ENCODE results near the gene TSPAN32.

Gene TSPAN32

DNA sequence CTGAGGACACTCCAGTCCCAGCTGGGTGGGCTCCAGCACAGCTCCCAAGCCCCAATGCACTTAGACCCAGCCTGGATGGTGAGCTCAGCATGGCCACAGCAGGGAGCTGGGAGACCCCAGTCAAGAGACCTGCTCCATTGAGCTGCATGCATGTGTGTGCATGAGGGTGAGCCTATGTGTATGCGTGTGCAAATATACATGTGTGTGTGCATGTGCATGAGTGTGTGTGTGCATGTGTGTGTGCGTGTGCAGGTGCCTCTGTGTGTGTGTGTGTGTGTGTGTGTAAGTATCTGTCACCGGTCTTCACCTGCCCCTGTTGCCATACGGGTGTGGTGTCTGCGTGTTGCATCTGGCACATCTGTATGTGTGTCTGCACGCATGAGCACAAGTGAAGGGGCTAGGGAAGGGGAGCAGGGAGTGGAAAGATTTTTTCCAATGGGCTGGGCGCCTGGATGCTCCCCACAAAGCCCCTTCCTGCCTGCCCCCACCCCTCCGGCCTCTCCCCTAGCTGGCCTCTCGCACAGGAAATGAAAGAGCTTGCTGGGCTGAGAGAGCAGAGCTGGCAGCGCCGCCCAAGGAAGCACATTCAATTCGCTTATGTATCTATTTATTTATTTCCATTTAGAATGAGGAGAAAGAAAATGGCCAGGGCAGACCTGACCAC lies 4.1 kb downstream of the TSPAN32 start:
- DNase-seq: no peak

GRCh38 chr11:2306452-2306823 lies 4.6 kb downstream of the TSPAN32 start:
- no peak for DNase-seq

GRCh38 chr11:2306877-2307500 lies 5.2 kb downstream of the TSPAN32 start:
- DNase-seq: no peak

- no peak for DNase-seq
Measured at GRCh38 chr11:2307501-2308331, 5.9 kb downstream of the TSPAN32 start.

DNA sequence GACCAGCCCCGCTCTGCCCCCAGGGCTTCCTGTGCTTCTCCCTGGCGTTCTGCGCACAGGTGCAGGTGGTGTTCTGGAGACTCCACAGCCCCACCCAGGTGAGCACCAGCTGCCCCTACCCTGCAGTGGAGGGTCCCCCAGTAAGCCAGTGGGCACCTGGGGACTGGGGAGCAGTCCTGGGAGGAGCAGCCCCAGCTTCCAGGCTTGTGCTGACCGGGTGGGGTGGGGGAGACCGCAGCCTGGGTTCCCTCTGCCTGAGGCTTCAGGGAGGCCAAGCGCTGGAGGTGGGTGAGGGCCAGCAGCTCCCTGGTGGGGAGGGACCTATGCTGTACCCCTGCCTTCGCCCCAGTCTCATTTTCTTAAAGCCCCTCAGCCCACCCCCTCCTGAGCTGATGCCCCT lies 6.9 kb downstream of the TSPAN32 start:
- DNase-seq: no peak

DNA sequence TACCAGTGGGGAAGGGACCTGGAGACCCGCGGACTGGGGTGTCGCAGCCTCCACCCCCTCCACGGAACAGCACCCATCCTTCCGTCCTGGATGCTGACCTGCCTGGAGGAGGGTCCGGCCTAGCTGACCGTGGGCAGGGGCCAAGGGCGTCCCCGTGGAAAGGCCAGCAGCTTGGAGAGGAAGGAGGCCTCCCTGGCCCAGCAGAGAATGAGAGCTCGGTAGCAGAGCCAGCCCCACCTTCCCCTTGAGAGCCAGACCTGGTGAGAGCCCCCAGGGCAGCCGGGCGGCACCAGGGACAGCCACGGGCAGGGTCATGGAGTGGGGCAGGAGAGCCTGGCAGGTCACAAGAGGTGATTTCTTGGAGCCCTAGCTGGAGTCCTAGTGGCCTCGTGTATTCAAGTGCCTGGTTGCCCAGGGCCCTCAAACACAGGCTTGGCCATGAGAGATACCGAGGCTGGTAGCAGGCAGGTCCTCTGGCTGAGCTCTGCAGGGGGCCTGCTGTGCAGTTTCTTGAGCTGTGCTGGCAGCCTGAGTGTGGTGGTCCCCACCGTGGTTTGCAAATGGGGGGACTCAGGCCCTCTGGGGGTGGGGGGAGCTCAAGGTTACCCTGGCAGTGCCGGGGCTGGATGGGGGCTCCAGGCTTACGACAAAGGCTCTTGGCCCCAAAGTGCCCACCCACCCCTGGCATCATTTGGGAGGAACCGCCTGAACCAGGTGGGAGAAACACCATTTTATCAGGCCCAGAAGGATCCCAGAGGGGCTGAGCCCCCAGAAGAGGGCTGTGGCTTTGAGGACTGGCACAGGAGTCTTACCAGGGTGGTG lies 7.6 kb downstream of the TSPAN32 start:
- DNase-seq: no peak

- no peak for DNase-seq
Measured at GRCh38 chr11:2310073-2310785, 8.4 kb downstream of the TSPAN32 start.

DNA sequence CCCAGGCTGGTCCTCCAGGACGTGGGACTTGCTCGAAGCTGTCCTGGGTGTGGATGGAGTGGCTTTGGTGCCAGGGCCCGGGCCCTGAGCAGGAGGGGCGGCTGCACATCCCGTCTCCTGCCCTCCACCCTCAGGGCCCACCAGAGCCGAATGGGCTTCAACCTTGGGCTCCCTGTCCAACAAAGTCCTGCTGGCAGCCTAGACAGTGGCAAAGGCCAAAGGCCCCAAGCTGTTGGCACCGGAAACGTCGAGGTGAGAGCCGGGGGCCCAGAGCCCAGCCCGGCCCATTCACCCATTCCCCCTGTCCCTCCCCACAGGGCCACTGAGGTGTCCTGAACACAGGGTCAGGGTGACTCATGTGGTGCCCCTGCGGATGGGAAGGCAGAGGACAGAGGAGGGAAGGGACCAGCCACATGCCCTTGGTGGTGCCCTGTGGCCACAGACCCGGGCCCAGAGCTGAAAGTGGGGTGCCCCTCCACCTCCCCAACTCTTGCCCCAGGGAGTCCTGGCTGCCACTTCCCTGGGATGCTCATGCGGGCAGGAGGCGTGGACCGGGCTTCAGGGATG lies 9.1 kb downstream of the TSPAN32 start:
- DNase-seq: no peak

GRCh38 chr11:2311353-2312133 lies 9.7 kb downstream of the TSPAN32 start:
- no peak for DNase-seq

DNA sequence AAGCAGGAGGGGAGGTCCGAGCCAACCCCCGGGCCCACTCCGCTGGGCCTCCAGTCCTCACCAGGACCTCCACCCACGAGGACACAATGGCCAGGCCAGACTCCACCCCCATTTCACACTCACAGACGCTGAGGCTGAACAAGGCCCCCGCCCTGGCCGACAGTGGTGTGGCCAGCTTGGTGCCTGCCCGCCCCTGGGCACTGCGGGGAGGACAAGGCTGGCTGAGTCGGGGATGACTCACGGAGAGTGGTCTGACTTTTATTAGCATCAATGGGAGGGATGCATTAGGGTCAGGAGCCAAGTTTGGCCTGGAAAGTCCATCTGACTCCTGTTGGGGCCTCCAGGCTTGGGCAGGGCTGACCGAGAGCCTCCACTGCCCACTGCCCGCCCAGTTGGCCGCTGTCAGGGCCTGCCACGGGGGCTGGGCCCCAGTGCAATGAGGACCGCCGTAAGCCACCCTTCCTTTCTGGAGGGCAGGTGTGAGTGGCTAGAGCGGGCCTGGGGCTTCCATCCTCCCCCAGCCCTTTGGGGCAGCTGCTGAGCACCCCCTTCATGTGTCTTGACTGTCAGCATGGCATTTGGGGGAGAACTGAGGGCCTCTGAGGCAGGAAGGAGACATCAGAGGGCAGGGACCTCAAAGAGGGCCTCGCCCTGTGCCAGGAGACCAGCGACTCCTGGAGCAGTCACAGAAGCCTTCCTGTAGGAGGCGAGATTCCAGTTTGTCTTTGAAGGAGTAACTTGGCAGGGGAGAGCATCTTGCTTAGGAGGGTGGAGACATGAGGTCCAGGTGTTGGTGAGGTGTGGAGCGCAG lies 10.6 kb downstream of the TSPAN32 start:
- no peak for DNase-seq

DNA sequence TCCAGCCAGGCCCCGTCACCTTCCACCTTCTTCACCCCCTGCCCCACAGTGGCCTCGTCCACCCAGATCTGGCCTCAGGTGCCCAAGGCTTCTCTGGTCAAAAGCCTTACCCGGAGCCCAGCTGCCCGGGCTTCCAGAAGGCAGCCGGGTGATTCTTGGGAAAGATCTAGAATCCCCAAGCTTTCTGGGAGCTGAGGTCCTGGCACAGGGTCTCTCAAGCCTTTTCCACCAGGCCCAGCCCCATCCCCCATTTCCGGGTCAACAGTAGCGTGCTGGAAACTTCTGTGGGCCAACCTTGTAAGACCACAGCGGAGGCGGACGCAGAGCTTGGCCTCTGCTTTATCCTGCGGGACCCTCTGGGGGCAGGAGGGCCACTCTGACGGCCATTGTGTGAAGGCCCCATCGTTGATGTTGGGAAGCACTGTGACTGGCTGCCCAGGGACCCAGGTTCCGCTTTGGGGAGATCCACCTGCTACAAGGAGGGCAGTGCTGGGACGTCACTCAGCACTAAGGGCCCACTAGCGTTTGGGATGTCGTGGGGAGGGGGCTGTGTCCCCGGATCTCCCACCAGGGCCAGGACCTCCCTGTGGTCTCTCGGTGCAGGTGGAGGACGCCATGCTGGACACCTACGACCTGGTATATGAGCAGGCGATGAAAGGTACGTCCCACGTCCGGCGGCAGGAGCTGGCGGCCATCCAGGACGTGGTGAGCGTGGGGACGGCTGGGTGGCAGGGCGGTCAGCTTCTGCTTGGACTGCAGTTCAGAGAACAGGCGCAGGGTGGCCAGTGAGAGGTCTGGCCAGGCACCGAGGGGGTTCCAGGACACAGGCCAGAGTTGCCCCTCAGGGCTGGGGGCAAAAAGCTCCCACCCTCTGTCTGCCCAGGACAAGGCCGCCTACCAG lies 11.5 kb downstream of the TSPAN32 start:
- no peak for DNase-seq

DNA sequence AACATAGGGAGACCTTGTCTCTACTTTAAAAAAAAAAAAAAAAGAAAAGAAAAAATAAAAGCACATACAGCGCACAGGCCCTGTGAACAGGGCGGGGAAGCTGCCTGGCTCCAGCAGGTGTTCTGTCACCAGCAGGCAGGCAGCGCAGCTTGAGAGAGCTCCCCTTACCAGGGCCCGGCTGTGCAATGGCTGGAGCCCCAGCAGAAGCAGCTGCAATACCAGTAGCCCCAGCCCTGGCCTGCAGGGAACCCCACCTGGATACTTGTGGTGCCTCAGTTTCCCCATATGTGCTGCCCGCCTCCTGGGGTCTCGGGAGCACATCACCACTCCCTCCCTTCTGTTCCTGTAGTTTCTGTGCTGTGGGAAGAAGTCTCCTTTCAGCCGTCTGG lies 12.3 kb downstream of the TSPAN32 start:
- DNase-seq: no peak

GRCh38 chr11:2314525-2315394 lies 12.9 kb downstream of the TSPAN32 start:
- DNase-seq: no peak

DNA sequence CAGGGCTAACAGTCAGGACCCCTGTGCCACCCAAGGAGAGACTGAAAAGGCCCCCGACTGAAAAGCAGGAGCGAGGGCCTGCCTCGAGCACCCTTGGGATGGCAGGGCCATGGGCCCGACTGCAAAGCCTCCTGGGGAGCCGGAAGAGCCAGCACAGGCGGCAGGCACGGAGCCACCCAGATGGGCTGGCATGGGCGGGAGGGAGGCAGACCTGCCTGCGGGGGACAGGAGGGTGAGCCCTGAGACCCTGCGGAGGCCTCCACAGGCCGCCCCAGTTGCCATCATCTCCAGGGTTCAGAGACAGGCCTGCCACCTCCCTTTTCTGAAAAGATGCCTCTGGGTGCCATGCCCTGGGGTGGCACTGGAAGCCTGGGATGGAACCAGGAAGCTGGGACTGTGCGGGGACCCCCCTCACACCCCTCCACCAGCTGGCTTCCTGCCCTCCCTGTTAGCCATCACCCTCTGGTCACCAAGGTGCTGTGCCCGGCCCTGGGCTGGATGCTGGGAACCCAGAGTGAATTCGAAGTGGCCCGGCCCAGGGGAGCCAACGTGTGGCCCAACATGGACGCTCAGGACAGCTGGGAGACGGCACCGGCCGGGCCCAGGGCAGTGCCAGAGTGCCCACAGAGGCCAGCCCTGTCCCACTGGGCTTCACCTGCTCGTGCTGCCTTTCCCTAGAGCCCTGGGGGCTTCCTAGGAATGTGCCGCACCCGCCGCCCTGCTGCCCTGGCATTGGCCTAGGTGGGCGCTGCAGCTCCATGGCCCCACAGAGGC lies 13.8 kb downstream of the TSPAN32 start:
- no peak for DNase-seq

DNA sequence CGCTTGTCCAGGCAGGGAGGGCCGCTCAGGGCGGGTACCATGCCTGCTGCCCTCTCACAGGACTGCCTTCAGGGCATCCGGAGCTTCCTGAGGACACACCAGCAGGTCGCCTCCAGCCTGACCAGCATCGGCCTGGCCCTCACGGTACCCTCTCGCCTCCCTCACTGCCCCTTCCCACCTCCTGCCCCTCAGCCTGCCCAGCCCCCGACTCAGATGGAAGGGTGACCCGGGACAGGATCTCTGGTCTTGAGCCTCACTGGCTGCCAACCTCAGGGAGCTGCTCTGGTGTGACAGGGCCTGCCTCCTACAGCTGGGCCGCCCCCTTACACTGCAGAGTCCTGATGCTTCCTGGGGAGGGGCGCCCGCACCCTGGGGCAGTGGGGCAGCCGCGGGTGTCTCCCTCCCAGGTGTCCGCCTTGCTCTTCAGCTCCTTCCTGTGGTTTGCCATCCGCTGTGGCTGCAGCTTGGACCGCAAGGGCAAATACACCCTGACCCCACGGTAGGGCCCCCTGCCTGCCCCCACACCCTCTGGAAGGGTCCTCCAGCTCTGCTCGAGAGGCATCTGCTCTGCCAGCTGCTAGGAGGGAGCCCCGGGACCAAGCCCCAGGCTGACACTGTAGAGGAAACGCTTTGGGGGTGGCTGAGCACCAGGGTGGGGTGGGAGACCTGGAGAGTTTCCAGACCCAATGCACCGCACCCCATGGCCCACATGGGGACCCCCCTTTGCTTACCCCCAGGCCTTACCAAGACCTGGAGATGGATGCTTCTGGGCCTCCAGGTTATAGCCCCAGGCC lies 14.6 kb downstream of the TSPAN32 start:
- DNase-seq: no peak

- no peak for DNase-seq
Measured at GRCh38 chr11:2316963-2317244, 15.1 kb downstream of the TSPAN32 start.
